HG03280 (cell line): Measurements from ENCODE around the gene MACROD1.
"Not testable (repeated sequence)": the region's sequence is repeated elsewhere in the genome, so short reads cannot be mapped to it uniquely, and the experiment has no call there.

Source experiments
- ATAC-seq: cut with Tn5 transposase; IDR thresholded peaks from one replicate; pipeline ENCODE4 v1.9.1; 2021; ENCODE audit warnings: mild to moderate bottlenecking, moderate library complexity; ENCODE audit not compliant: unreplicated experiment

MACROD1 gene

GRCh38 chr11:64059339-64060140 lies 106.4 kb downstream of the MACROD1 start:
- ATAC-seq = no peak

DNA sequence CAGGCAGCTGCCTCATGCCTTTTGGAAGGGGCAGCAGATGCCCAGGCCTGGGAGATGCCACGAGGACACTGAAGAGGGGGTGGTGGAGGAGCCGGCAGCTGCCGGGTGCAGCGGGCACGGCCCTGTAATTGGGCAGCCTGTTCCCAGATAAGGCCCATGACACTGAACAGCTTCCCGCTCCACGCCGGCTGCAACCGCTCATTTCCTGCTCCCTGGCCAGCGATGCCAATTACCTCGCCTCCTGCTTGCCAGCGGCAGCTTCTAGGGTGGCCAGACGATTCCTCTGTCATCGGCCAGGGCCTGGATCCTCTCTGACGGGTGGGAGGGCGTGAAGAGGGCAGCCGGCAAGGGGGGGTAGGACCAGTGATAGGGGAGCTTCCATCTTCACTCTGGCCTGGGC lies 107.4 kb downstream of the MACROD1 start:
- ATAC-seq = no peak

- no peak for ATAC-seq
Observed at GRCh38 chr11:64057890-64058289, 108.0 kb downstream of the MACROD1 start.

- no peak for ATAC-seq
Observed at GRCh38 chr11:64056861-64057260, 109.1 kb downstream of the MACROD1 start.

DNA sequence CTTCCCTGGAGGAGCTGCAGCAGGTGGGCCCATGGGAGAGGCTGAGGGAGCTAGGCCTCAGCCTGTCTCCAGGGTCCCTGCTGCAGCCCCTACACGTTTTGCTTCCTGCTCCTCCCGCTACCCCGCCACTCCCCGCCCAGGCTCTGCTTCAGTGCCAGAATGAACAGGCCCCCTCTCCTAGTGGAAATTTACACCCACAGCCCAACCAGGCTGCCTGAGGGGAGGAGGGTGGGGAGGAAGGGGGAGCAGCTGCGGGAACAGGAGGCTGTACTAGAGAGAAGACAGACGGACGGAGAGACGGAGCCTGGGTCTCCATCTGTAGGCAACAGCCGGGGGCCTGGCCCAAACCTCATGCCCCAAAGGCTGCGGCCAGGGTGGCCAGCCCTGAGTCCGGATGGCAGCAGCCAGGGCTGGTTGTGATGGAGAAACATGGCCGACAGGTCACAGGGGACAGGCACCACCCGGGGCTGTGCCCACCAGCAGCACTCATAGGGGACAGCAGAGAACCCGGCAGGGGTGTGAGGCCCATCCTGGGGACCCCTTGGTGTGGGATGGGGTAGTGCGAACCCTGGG lies 109.6 kb downstream of the MACROD1 start:
- no peak for ATAC-seq

DNA sequence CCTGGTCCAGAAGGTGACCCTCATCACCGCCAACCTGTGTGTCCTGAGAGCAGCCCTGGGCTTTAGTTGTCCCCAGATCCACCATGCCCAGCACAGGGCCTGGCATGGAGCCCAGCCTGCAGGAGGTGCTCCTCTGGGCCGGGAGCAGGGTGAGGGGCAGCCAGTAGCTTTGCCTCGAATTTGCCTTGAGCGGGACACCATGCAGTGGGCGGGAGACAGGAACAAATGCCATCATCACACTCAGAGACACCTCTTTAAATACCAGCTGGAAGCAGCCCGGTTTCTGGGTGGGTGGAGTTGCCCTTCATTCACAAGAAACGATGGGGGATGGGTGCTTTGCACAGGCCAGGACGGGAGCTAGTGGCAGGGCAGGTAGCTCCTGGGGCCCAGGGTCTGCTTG lies 110.8 kb downstream of the MACROD1 start:
- ATAC-seq = no peak

- ATAC-seq = no peak
Observed at GRCh38 chr11:64053699-64054098, 112.2 kb downstream of the MACROD1 start.

DNA sequence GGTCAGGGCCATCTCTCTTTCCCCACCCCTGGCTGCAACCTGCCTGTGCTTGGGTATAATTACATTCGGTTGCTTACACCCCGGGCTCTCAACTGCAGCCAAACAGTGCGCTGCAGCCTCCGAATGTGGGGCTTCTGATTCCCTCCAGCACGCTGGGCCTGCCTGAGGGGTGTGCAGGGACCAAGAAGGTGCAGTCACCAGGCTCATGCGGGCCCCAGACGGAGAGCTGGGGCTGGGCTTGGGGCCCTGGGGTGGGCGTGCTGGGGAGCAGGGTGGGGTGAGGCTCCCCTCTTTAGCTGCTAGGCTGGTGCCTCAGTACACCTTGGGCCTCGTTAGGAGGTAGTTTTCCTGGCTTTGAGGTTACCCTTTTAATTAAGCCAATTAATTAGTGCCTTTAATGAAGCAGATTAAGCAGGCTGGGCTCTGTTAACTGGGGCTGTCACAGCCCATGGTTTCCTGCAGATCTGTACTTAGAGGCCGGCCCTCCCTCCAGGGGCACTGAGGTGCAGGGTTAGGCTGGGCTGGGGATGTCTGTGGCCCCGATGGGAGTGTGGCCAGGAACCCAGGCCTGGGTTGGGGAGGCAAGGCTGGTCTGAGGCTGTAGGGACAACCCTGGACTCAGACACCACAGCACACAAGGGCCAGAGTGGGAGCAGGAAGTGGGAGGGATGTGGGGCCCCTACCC lies 112.8 kb downstream of the MACROD1 start:
- ATAC-seq = no peak

DNA sequence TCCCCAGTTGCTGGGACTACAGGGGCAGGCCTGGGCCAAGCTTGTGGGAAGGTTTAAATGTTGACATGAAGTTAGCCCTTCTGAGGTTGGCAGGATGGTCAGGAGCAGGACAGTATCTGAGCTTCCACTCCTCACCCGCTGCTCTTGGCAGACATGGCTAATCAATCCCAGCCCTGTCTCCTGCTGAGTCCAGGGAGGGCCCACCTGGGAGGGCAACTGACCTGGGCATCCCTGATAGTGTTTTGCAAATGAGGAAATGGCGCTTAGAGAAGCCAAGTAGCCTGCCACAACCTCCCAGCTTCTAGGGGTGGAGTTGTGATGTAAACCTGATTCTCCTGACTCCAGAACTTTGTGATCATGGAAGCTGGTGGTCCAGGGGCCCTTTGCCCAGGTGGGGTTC lies 113.5 kb downstream of the MACROD1 start:
- no peak for ATAC-seq

- no peak for ATAC-seq
Observed at GRCh38 chr11:64051297-64051696, 114.6 kb downstream of the MACROD1 start.

- no peak for ATAC-seq
Observed at GRCh38 chr11:64049509-64049908, 116.4 kb downstream of the MACROD1 start.

DNA sequence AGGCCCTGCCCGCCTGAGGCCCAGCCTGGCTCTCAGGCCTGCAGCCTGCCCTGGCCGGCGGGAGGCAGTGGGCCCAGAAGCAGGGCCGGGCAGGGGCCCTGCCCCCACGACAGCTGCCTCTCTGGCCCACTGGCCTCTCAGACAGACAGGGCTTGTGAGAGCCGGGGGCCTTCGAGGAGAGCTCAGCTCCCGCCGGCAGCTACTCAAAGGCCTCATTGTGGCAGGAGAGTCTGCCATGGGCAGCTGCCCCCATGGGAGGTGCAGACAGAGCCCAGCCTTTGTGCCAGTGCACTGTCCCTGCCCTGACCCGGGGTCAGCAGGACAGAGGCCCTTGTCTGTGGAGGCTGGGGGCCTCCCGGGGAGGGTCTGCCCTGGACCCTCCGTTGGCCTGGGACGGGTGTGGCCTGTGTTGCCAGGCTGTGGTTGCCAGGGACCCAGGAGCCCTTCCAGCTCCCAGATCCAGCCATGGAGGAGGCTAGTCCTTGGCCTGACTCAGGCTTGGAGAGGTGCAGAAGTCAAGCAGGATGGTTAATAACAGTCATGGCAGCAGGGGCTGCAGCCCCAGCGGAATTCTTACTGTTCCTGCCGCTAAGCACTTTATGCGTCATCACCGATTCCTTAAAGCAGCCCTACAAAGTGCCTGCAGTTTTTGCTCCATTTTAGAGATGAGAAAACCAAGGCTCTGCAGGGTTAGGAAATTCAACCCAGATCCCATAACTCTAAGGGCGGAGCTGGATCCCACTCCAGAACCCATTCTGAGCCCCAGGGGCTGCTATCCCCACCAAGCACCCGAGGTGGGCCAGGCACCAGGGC lies 117.7 kb downstream of the MACROD1 start:
- no peak for ATAC-seq

DNA sequence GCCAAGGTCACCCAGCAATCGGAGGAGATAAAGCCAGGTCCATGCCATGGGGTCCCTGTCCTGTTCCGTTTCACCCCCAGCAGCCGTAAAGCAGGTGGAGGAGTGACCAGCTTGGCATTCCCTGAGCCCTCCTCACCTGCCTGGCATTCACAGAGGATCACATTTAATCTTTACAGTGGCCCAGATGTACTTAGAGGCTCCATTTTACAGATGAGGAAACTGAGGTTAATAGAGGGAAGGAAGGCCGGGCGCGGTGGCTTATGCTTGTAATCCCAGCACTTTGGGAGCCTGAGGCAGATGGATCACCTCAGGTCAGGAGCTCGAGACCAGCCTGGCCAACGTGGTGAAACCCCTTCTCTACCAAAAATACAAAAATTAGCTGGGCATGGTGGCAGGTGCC lies 118.5 kb downstream of the MACROD1 start:
- not testable (repeated sequence) for ATAC-seq

DNA sequence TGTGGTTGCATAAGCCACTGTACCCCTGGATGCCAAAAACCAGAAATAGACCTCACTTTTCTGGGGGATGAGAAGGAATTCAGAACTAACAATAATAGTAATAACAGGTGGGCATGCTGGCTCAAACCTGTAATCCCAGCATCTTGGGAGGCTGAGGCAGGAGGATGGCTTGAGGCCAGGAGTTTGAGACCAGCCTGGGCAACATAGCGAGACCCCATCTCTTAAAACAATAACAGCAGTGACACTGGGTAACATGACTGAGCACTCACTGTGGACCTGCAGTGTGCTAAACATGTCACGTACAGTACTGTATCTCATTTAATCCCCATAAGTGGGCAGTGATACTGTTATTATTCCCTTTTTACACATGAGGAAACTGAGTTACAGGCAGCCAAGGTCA lies 120.2 kb downstream of the MACROD1 start:
- ATAC-seq = no peak

GRCh38 chr11:64044730-64045393 lies 121.1 kb downstream of the MACROD1 start:
- ATAC-seq = no peak

DNA sequence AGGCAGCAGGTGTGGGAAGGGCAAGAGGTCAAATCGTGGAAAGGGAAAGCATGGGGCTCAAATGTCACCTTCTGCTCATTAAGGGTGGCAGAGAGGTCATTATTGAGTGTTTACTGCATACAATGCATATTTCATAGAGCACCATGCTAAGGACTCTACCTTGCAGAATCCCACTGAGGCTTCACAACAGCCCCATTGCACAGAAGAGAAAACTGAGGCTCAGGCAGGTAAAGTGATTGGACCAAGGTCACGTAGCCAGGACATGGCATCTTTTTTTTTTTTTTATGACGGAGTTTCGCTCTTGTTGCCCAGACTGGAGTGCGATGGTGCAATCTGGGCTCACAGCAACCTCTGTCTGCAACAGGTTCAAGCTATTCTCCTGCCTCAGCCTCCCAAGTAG lies 122.4 kb downstream of the MACROD1 start:
- ATAC-seq = no peak

- ATAC-seq = no peak
Observed at GRCh38 chr11:64042301-64042700, 123.6 kb downstream of the MACROD1 start.

DNA sequence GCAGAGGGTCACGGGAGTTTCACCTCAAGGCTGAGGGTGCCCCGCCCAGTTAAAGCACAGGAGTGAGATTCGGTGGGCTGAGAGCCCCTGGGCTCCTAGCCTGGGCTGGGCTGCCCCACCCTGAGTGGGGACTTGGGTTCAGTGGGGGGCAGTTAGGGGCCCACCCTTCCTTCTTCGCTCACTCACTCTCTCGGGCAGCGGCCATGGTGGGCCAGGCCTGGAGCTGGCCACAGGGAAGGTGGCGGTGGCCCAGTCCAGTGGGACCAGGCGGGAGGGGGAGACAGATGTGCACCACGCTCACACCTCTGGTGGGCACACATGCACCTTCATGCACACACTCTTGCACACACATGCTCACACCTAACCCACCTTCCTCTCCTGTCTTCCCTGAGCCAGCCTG lies 124.1 kb downstream of the MACROD1 start:
- ATAC-seq = no peak

DNA sequence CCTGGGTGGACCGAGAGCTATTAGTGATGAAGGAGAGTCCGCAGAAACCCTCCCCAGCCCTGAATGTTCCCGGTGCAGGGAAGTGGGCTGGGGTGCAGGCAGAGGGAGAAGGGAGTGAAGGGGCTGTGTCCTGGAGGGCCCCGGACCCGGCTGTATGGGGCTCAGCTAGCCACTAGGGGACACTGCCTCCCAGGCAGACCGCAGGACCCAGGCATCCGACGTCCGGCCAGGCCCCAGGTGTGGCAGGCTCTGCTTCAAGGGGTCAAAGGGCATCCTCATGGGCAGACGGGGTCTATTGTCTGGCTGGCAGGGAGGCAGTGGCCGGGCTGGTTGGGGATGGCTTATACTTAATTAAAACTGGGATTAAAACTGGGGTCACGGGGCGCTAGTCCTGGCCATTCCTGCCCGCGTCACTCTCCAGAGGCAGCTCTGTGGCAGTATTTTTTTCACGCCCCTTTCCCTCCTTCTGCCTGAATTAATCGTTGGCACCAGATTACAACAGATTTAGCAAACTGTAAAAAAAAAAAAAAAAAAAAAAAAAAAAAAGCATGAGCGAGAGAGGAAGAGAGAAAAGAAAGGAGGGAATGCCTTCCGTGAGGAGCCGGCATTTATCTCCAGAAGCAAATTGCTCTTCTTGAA lies 125.1 kb downstream of the MACROD1 start:
- ATAC-seq = no peak

DNA sequence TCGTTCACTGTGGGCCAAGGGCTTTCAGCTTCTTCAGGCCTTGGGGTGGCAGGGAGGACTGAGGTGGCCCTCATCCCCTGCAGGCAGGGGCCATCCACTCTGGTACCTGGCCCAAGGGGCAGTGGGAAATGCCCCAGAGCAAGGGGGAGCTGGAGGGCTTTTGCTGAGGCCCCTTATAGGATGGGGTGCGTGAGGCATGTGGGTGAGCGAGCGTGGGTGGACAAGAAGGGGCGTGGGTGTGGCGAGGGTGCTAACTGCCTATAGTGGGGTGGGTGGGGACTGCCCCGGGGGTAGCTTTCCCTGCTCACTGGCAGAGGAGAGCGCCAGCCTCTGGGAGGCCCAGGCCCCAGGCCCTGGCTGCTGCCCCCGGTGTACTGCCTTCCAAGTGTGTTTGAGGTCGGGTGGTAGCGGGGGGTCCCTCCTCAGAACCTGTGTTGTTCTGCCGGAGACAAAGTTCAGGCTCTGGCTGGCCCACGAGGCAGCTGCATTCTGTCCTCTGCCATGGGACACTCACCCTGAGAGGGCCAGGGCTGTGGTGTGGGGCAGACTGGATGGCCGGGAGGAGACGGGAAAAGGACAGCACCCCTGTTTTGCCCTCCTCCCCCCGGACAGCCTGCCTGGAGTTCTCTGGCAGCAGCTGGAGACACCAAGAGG lies 126.8 kb downstream of the MACROD1 start:
- ATAC-seq = no peak
